AG20443 (cell line): ENCODE measurements around the gene IGF1R.

ENCODE experiments used
- DNase-seq: peaks from one replicate; pipeline ENCODE4 v3.0.0; 2012; ENCODE audit warnings: low spot score, mixed read lengths

Gene IGF1R

DNA sequence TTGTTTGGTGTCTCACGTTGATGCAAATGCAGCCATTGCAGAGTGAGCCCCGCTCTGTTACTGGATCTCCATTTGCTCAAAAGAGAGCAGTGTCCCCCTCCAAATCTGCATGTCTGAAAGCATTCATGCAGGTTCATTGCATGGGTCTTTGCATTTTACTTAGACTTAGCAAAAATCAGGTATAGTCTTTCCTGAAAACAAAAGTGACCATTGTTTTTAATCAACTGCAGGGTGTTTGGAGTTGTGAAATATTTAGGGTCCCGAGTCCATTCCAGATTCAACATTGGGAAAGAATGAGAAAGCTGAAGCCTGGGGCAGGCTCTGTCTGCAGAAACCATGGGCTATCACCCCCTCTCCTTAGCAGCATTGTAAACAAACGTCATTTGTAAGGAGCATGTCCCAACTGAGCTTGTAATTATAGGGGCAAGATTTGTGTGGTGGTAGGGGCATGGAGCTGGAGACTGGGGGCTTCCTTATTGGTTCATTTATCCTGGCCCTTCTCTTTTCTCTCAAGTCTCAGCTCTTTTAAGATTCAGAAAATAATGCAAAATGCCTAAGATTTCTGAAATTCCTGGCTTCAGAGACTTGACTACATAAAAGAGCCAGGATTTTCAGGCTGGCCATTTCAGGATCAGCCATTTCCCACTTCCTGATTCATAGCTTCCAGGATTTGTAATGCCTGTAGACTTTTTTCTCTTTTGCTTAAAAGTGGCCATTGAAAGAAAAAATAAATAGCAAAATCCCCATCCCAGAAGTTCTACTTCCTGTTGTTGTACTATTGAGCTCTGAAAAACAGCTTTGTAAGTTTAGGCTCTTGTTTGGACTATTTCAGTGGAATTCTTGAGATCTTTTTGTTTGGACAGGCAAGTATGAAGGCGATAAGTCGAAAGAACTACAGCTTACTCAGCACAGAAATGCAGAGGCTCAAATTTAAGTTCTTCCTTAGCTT is 23.0 kb downstream of the IGF1R start:
- DNase-seq: peak; percentile 55

- no peak for DNase-seq
These were observed 24.8 kb downstream of the IGF1R start for GRCh38 chr15:98673133-98673532.

DNA sequence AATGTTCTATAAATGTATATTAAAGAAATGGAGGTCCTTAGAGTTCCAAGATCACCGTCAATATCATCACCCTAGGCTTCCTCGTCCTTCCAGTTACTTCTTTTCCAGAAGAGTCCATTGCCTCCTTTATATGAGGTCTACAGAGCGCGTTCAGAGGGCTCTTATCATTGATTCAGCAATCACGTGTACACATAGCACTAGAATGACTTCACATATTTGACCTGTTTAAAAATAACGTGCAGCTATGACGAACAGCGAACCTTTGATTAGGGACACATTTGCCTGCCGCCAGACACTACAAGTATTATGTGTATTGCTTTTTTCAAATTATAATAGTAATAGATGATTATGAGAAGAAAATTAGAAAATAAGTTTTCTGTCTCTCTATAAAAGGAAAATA is 26.0 kb downstream of the IGF1R start:
- no peak for DNase-seq

DNA sequence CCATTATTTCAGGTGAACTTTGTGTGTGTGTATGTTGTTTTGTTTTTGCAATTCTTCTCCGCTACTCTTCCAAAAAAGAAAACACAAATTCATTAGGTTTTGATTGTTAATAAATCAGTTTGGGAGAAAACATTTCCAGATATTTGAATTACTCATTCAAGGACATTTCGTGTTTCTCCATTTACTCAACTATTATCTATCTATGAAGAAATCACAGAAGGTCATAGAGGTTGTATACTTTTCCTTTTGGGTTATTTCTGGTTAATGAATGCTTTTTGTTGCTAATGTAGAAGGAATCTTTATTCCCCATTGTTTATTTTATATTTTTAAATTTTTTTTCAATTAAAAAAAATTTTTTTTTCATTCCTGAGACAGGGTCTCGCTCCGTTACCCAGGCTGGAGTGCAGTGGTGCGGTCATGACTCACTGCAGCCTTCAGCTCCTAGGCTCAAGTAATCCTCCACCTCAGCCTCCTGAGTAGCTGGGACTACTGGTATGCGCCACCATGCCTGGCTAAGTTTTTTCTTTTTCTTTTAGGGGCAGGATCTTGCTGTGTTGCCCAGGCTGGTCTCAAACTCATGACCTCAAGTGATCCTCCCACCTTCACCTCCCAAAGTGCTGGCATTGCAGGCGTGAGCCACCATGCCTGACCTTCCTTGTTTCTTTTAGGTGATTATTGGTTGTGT is 28.4 kb downstream of the IGF1R start:
- DNase-seq: no peak

- no peak for DNase-seq
These were observed 29.2 kb downstream of the IGF1R start for GRCh38 chr15:98677345-98678059.

GRCh38 chr15:98678484-98678883 is 30.1 kb downstream of the IGF1R start:
- DNase-seq: no peak

DNA sequence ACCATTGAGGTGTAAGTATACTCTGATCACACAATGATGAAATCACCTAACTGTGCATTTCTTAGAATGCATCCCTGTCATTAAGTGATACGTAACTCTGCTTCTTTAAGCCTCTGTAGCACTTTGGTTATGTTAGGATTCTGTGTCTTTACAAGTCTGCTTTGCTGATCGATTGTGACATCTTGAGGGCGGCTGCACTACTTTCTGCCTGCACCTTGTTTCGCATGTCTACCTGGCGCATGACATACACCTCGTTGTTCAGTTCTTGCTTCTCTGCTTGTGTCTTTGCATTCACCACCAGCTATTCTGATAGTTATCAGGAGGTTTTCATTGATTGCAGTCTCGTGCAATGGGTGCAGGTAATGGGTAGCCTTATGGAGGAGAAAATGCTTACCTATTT is 32.7 kb downstream of the IGF1R start:
- DNase-seq: no peak

- peak; percentile 25 for DNase-seq
These were observed 34.8 kb downstream of the IGF1R start for GRCh38 chr15:98682992-98683701.

DNA sequence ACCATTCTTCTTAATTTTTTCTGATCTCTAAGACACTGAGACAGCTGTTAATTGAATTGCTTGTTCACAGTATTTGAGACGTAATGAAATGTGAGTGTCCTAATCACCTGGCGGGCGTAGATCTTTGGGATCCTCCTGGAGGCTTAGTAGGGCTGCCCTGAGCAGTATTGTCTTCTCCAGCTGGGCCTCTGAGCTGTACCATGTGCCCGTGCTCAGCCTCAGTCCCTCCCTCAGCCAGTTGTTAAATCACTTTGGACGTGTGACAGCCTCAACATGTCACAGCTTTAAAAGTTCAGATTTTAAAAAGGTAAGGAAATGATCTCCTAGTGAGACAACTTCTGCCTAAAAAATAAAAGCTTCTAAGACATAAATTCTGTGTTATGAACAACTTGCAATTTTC is 35.5 kb downstream of the IGF1R start:
- no peak for DNase-seq

GRCh38 chr15:98684436-98684835 is 36.1 kb downstream of the IGF1R start:
- DNase-seq: peak; percentile 75

- DNase-seq: peak; percentile 26
These were observed 36.7 kb downstream of the IGF1R start for GRCh38 chr15:98684995-98685525.

DNA sequence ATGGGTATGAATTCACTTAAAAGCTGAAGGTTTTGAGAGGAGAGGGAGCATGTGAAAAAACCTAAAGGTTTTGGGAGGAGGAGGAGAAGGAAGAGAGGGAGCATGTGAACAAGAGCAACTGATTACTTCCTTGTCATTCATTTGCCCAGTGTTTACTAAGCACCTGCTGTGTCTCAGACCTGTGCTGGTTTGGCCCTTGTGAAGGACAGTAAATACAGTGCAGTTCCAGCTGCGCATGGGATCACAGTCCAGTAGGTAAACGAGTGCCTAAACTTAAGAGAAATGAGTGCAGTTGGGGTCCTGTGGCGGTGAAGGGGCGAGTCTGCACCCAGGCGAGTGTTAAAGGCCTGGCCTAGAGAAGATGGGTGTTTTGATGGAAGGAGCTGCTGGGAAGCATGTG is 38.6 kb downstream of the IGF1R start:
- no peak for DNase-seq

GRCh38 chr15:98689431-98689861 is 41.1 kb downstream of the IGF1R start:
- peak; percentile 60 for DNase-seq

DNA sequence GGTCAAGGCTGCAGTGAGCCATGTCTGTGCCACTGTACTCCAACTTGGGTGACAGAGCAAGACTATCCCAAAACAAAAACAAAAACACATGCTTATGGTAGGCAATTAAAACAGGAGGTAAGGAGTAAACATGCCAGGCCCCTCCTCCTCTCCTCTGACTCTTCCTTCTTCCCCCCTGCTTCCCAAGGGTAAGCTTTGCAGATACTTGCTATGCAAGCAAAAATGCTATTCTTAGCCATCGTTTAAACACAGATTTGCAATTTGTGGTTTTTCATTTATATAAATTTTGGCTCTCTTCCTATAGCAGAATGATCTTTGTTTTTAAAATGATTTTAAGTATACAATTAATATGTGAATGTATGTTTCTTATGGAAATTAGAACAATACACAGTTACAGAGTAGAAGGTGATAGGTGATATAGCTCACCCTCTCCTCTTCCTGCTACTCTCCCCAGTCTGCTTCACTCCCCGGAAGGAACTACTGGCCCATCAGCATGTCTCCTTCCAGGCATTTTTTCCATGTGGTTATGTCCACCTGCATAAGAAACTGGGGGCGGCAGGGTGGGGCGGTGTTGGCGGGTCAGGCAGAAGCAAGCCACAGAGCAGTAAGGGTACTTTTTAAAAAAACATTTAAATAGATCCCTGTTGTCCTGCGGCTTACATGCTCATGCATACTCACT is 42.1 kb downstream of the IGF1R start:
- DNase-seq: no peak

DNA sequence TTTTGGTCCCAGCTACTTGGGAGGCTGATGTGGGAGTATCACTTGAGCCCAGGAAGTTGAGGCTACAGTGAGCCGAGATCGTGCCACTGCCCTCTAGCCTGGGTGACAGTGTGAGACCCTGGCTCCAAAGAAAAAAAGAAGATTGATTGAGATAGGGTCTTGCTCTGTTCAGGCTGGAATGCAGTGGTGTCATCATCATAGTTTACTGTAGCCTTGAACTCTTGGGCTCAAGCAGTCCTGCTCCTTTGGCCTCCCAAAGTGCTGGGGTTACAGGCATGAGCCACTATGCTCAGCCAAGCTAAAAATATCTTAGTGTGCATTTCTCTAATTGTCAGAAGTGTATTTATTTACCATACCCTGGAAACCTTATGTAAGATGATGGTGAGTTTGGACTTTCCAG is 43.9 kb downstream of the IGF1R start:
- no peak for DNase-seq

GRCh38 chr15:98694161-98694560 is 45.8 kb downstream of the IGF1R start:
- DNase-seq: no peak

DNA sequence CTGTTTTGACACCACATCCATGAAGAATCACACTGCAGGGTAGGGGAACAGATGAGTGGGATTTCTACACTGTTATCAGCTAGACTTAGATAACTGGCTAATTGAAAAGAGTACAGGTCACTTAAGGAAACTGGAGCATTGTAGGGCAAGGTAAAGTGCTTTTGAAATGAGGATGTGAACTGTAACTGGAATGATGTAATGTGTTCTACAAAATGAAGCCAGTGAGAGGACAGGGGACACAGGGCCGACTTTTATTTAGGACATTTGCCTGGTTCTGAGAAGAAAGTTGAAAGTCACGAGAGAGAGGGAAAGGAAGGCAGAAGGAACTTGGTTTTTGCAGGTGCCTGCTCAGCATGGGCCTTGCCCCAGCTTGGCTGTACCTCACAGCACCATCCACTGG is 50.5 kb downstream of the IGF1R start:
- no peak for DNase-seq

DNA sequence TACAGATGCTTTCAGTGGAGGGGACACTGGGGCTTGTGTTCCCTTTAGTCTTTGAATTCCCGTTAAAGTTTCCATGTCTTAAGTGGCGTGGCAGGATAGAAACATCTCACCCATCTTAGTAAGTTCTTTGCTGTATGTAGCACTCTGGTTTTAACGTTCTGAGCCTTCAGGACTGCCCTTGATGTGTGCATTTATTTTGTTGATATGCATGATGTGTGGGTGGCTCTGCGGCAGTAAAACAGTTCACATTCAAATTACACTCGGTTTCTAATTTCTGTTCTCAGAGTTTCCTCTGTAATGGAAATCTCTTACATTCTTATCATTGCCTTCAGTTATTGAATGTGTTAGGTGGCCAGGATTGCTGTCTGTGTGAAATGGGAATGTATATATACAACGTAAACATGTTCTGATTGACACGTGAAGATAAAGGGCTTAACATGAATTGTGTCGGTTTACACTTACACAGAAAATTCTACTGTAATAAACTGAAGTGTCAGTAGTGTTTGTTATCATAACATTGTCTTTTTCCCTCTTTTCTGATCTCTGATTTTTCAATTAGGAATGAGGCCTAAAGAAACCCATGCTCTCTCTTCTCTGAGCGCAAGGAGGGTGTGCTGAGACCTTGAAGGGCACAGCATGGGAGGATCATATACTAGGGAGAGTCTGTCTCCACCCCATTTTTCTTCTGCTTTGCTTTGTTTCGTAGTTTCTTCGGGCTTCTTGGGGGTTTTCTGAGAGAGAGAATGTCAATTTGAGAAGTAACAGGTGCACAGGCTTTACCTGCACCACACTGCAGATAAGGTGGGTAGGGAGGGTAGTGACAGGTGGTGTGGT is 51.5 kb downstream of the IGF1R start:
- no peak for DNase-seq

- no peak for DNase-seq
These were observed 52.2 kb downstream of the IGF1R start for GRCh38 chr15:98700519-98700918.

- DNase-seq: peak; percentile 45
These were observed 54.9 kb downstream of the IGF1R start for GRCh38 chr15:98703126-98703685.
